ENCODE data around the gene NCOR1.

Gene NCOR1

DNA sequence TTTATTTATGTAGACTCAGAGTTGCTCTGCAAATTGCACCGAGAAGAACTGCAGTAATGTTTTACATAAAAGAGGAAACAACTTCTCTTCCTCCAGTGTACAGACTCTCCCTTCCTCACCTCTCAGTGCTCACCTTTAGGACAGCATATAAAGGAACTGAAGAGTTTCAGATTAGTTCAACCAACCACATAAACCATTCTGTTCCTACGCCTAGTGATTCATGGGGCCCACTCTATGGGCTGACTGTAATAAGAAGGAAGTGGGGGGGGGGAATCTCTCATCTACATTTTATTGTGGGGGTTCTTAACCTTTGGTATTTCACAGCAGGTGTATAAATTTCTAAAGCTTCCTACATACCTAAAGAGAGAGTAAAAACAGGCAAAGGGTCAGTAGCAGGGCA, 234.1 kb downstream of the NCOR1 start:
- no peak for ATAC-seq
- TF ChIP-seq, protein P1, sequence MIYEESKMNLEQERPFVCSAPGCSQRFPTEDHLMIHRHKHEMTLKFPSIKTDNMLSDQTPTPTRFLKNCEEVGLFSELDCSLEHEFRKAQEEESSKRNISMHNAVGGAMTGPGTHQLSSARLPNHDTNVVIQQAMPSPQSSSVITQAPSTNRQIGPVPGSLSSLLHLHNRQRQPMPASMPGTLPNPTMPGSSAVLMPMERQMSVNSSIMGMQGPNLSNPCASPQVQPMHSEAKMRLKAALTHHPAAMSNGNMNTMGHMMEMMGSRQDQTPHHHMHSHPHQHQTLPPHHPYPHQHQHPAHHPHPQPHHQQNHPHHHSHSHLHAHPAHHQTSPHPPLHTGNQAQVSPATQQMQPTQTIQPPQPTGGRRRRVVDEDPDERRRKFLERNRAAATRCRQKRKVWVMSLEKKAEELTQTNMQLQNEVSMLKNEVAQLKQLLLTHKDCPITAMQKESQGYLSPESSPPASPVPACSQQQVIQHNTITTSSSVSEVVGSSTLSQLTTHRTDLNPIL (CRISPR knock-in tag; IDR thresholded peaks at IDR 0.05; ENCODE audit: low read depth): no peak
- TF ChIP-seq, protein P2, sequence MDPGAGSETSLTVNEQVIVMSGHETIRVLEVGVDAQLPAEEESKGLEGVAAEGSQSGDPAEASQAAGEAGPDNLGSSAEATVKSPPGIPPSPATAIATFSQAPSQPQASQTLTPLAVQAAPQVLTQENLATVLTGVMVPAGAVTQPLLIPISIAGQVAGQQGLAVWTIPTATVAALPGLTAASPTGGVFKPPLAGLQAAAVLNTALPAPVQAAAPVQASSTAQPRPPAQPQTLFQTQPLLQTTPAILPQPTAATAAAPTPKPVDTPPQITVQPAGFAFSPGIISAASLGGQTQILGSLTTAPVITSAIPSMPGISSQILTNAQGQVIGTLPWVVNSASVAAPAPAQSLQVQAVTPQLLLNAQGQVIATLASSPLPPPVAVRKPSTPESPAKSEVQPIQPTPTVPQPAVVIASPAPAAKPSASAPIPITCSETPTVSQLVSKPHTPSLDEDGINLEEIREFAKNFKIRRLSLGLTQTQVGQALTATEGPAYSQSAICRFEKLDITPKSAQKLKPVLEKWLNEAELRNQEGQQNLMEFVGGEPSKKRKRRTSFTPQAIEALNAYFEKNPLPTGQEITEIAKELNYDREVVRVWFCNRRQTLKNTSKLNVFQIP (CRISPR knock-in tag; IDR thresholded peaks at IDR 0.05; ENCODE audit: borderline replicate concordance, low read depth): no peak
- TF ChIP-seq ARNTL (CRISPR knock-in tag; IDR thresholded peaks at IDR 0.05; ENCODE audit: borderline replicate concordance, low read depth): no peak
- no peak for TF ChIP-seq ZC3H10 (CRISPR knock-in tag; IDR thresholded peaks at IDR 0.05)
- no peak for TF ChIP-seq GLIS3 (CRISPR knock-in tag; IDR thresholded peaks at IDR 0.05)
- no peak for TF ChIP-seq ZFP30 (CRISPR knock-in tag; IDR thresholded peaks at IDR 0.05)
- no peak for TF ChIP-seq ZFP3 (CRISPR knock-in tag; IDR thresholded peaks at IDR 0.05)
- no peak for TF ChIP-seq OSR1 (CRISPR knock-in tag; IDR thresholded peaks at IDR 0.05)
- TF ChIP-seq ZNF70 (CRISPR knock-in tag; IDR thresholded peaks at IDR 0.05): no peak
- TF ChIP-seq, protein P3, sequence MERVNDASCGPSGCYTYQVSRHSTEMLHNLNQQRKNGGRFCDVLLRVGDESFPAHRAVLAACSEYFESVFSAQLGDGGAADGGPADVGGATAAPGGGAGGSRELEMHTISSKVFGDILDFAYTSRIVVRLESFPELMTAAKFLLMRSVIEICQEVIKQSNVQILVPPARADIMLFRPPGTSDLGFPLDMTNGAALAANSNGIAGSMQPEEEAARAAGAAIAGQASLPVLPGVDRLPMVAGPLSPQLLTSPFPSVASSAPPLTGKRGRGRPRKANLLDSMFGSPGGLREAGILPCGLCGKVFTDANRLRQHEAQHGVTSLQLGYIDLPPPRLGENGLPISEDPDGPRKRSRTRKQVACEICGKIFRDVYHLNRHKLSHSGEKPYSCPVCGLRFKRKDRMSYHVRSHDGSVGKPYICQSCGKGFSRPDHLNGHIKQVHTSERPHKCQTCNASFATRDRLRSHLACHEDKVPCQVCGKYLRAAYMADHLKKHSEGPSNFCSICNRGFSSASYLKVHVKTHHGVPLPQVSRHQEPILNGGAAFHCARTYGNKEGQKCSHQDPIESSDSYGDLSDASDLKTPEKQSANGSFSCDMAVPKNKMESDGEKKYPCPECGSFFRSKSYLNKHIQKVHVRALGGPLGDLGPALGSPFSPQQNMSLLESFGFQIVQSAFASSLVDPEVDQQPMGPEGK (CRISPR knock-in tag; IDR thresholded peaks at IDR 0.05; ENCODE audit: borderline replicate concordance): no peak
- no peak for TF ChIP-seq ZNF565 (CRISPR knock-in tag; conservative IDR thresholded peaks at IDR 0.05; ENCODE audit: low read depth)
- no peak for TF ChIP-seq SNAI2 (CRISPR knock-in tag; IDR thresholded peaks at IDR 0.05)
- no peak for TF ChIP-seq RARB (CRISPR knock-in tag; IDR thresholded peaks at IDR 0.05)
- no peak for TF ChIP-seq TOX (CRISPR knock-in tag; IDR thresholded peaks at IDR 0.05; ENCODE audit: borderline replicate concordance)
- TF ChIP-seq, protein P4, sequence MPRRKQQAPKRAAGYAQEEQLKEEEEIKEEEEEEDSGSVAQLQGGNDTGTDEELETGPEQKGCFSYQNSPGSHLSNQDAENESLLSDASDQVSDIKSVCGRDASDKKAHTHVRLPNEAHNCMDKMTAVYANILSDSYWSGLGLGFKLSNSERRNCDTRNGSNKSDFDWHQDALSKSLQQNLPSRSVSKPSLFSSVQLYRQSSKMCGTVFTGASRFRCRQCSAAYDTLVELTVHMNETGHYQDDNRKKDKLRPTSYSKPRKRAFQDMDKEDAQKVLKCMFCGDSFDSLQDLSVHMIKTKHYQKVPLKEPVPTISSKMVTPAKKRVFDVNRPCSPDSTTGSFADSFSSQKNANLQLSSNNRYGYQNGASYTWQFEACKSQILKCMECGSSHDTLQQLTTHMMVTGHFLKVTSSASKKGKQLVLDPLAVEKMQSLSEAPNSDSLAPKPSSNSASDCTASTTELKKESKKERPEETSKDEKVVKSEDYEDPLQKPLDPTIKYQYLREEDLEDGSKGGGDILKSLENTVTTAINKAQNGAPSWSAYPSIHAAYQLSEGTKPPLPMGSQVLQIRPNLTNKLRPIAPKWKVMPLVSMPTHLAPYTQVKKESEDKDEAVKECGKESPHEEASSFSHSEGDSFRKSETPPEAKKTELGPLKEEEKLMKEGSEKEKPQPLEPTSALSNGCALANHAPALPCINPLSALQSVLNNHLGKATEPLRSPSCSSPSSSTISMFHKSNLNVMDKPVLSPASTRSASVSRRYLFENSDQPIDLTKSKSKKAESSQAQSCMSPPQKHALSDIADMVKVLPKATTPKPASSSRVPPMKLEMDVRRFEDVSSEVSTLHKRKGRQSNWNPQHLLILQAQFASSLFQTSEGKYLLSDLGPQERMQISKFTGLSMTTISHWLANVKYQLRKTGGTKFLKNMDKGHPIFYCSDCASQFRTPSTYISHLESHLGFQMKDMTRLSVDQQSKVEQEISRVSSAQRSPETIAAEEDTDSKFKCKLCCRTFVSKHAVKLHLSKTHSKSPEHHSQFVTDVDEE (CRISPR knock-in tag; IDR thresholded peaks at IDR 0.05): no peak
- TF ChIP-seq CSDC2 (CRISPR knock-in tag; IDR thresholded peaks at IDR 0.05): no peak
- TF ChIP-seq ISL1 (CRISPR knock-in tag; IDR thresholded peaks at IDR 0.05): no peak

Data from SK-N-SH treated with all-trans-retinoic acid at 6 μM for 48 hours (cell line).